Tibial artery (tissue), 4 donors: Measurements from ENCODE around the gene CCDC85A.

ENCODE experiments used
- DNase-seq, 2 donors: peaks; one replicate each; pipeline ENCODE4 v3.0.0-alpha.2; 2019
- H3K27ac ChIP-seq, 2 donors: fragments of 200-600 bp; sonication (generic) in 1 of 2; 1 replicate in 1 of 2; 2 replicates in 1 of 2; pipeline ENCODE4 v1.5.1; 2018 to 2019; ENCODE audit warnings: mild to moderate bottlenecking in 1 of 2
- H3K27me3 ChIP-seq, 2 donors: fragments of 200-600 bp; sonication (generic) in 1 of 2; one replicate each; pipeline versions ENCODE4 v1.5.1 to v1.6.0; 2016 to 2019
- H3K36me3 ChIP-seq, 3 donors: fragments of 200-600 bp; sonication (generic) in 2 of 3; one replicate each; pipeline ENCODE4 v1.5.1; 2016 to 2019; ENCODE audit warnings: mild to moderate bottlenecking in 2 of 3
- H3K4me1 ChIP-seq, 4 donors: fragments of 200-600 bp; sonication (generic) in 2 of 4; 1 replicate in 3 of 4; 2 replicates in 1 of 4; pipeline ENCODE4 v1.5.1; 2016 to 2019
- H3K4me3 ChIP-seq, 2 donors: fragments of 200-600 bp; sonication (generic) in 1 of 2; 1 replicate in 1 of 2; 2 replicates in 1 of 2; pipeline ENCODE4 v1.5.1; 2018 to 2019; ENCODE audit warnings: mild to moderate bottlenecking in 2 of 2
- H3K9me3 ChIP-seq, 3 donors: fragments of 200-600 bp; sonication (generic) in 1 of 3; one replicate each; pipeline ENCODE4 v1.5.1; 2016 to 2019
- CTCF ChIP-seq, 2 experiments: fragments of 200-600 bp in 1 of 2; fragments of 450-650 bp in 1 of 2; IDR thresholded peaks; one replicate each; pipeline ENCODE4 v1.5.1; 2017 to 2019; ENCODE audit warnings: antibody characterized with exemption in 2 of 2, mild to moderate bottlenecking in 1 of 2, moderate library complexity in 1 of 2
- intact Hi-C: fragments of 100-400 bp; cut with DNase I; formaldehyde crosslinking; loops from one replicate; pipeline ENCODE4 v1.15.0; 2023; ENCODE audit warnings: low total_unique reads

CCDC85A gene

GRCh38 chr2:56229397-56230060, 45.7 kb downstream of the CCDC85A start:
- H3K27me3 ChIP-seq: no peaks in the 10 kb centered on the region
- no peak overlapping the region for H3K4me3 ChIP-seq
- no peak for DNase-seq
- H3K9me3 ChIP-seq: no peaks in the 10 kb centered on the region
- intact Hi-C loops: no loop called here
- no peak overlapping the region for H3K27ac ChIP-seq
- no peak for TF ChIP-seq CTCF (IDR thresholded peaks at IDR 0.05)
- H3K36me3 ChIP-seq: no peaks in the 10 kb centered on the region
- H3K4me1 ChIP-seq: no peaks in the 10 kb centered on the region

GRCh38 chr2:56230156-56230555, 46.4 kb downstream of the CCDC85A start:
- no peak for TF ChIP-seq CTCF (IDR thresholded peaks at IDR 0.05)
- intact Hi-C loops: no loop called here
- no peak overlapping the region for H3K4me3 ChIP-seq
- H3K9me3 ChIP-seq: no peaks in the 10 kb centered on the region
- DNase-seq: no peak
- H3K4me1 ChIP-seq: no peaks in the 10 kb centered on the region
- no peaks in the 10 kb centered on the region for H3K36me3 ChIP-seq
- H3K27ac ChIP-seq: no peak overlapping the region
- H3K27me3 ChIP-seq: no peaks in the 10 kb centered on the region

- no peak for DNase-seq
- H3K27me3 ChIP-seq: no peaks in the 10 kb centered on the region
- no peaks in the 10 kb centered on the region for H3K36me3 ChIP-seq
- intact Hi-C loops: no loop called here
- no peak overlapping the region for H3K4me3 ChIP-seq
- no peak overlapping the region for H3K27ac ChIP-seq
- no peaks in the 10 kb centered on the region for H3K4me1 ChIP-seq
- H3K9me3 ChIP-seq: no peaks in the 10 kb centered on the region
- TF ChIP-seq CTCF (IDR thresholded peaks at IDR 0.05): no peak
Observed at GRCh38 chr2:56231361-56231760, 47.6 kb downstream of the CCDC85A start.

GRCh38 chr2:56232912-56233311, 49.1 kb downstream of the CCDC85A start:
- Histone ChIP-seq H3K27ac (no peak overlapping the region), H3K27me3 (no peaks in the 10 kb centered on the region), H3K9me3 (no peaks in the 10 kb centered on the region), H3K4me1 (no peaks in the 10 kb centered on the region), H3K4me3 (no peak overlapping the region), H3K36me3 (no peaks in the 10 kb centered on the region)
- intact Hi-C loops: no loop called here
- DNase-seq: no peak
- no peak for TF ChIP-seq CTCF (IDR thresholded peaks at IDR 0.05)

- no peak overlapping the region for H3K4me3 ChIP-seq
- TF ChIP-seq CTCF (IDR thresholded peaks at IDR 0.05): no peak
- no peaks in the 10 kb centered on the region for H3K4me1 ChIP-seq
- no peaks in the 10 kb centered on the region for H3K36me3 ChIP-seq
- H3K27me3 ChIP-seq: no peaks in the 10 kb centered on the region
- H3K9me3 ChIP-seq: no peaks in the 10 kb centered on the region
- H3K27ac ChIP-seq: no peak overlapping the region
- DNase-seq: no peak
- intact Hi-C loops: no loop called here
Observed at GRCh38 chr2:56234241-56234640, 50.5 kb downstream of the CCDC85A start.

- Histone ChIP-seq H3K4me1 (no peaks in the 10 kb centered on the region), H3K27ac (no peak overlapping the region), H3K9me3 (no peaks in the 10 kb centered on the region), H3K27me3 (no peaks in the 10 kb centered on the region), H3K4me3 (no peak overlapping the region), H3K36me3 (no peaks in the 10 kb centered on the region)
- no peak for DNase-seq
- intact Hi-C loops: no loop called here
- TF ChIP-seq CTCF (IDR thresholded peaks at IDR 0.05): no peak
Observed at GRCh38 chr2:56239030-56239429, 55.2 kb downstream of the CCDC85A start.
